Measurements from ENCODE around the gene PAX7.

PAX7 gene

DNA sequence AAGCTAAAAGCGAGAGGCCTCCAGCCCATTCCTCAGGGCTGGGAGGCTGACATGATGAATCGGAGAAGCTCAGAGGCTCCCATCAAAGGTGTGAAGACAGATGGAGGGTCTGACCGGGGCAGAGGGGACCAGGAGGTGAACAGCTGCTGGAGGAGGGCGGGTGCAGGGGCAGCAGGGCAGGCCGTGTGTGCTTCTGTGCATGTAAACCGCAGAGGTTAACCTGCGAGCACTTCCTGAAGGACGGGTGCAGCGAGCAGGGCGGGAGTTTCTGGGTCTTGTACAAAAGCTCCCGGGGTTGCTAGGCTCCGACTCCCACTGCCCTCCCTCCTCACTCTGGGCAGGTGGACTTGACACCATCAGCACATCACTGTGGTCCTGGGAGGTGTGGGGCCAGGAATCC lies 75.2 kb downstream of the PAX7 start:
- no peak for TF ChIP-seq GATA1 (IDR thresholded peaks at IDR 0.05; ENCODE audit: low read depth, low read length)
- no peak for TF ChIP-seq POLR2A (IDR thresholded peaks at IDR 0.05; ENCODE audit: low read length)
- no peak for DNase-seq

DNA sequence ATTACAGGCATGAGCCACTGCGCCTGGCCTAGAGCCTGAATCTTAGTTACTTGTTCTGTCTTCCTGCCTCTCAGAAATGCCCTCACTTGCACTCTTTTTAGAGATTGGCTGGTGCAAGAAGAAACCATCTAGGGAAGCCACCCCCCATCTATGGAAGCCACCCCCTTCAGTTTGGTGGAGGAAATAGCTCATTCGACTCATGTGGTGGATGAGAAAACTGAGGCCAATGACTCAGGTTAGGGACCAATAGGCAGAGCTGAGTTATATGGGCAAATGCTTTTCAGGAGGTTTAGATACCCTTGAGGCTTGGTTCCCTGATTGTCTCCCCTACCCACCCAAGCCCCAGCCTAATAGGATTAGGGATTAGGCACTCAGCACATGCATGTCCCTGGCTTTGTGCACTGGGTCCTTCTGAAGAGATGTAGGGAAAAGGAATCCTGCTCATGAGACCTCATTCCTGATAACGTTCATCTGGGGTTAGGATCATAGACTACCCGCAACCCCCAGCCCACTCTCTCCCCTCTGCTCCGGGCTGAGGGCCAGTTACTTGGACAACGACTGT lies 77.1 kb downstream of the PAX7 start:
- no peak for DNase-seq
- TF ChIP-seq POLR2A (IDR thresholded peaks at IDR 0.05; ENCODE audit: low read length) (no peak), GATA1 (IDR thresholded peaks at IDR 0.05; ENCODE audit: low read depth, low read length) (no peak)

DNA sequence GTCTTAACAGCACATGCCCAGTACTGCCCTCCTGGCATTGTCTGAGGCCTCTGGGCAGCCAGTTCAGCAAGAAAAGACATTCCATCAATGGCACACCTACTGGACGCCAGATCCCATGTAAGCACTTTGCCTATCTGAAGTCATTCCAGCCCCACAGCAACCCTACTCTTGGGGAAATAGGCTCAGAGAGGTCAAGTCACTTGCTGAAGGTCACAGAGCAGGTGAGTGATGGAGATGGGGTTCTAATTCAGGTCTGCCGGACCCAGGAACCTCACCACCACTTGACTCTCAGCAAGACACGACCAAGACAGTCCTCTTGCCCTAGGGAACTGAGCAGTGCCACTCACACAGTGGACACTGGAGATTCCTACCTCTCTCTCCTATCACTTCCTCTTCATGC lies 79.4 kb downstream of the PAX7 start:
- TF ChIP-seq POLR2A (IDR thresholded peaks at IDR 0.05; ENCODE audit: low read length) (no peak), GATA1 (IDR thresholded peaks at IDR 0.05; ENCODE audit: low read depth, low read length) (no peak)
- no peak for DNase-seq

DNA sequence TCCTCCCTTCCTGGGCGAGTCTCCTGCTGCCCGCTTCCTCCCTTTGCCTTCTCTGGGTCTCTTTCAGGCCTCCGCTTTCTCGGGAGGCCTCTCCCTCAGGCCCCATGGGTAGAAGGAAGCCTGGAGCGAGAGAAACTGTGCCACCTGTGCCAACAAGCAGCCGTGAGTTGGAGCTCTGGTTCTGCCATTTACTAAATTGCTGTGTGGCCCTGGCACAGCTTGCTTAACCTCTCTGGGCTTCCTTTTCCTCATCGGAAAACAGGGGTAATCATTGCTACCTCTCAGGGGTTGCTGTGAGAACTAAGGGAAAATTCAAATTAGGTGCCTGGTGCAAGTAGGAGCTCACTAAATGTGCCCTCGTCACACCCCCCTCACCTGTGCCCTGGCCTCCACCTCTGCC lies 80.4 kb downstream of the PAX7 start:
- no peak for DNase-seq
- no peak for TF ChIP-seq GATA1 (IDR thresholded peaks at IDR 0.05; ENCODE audit: low read depth, low read length)
- TF ChIP-seq POLR2A (IDR thresholded peaks at IDR 0.05; ENCODE audit: low read length): no peak

DNA sequence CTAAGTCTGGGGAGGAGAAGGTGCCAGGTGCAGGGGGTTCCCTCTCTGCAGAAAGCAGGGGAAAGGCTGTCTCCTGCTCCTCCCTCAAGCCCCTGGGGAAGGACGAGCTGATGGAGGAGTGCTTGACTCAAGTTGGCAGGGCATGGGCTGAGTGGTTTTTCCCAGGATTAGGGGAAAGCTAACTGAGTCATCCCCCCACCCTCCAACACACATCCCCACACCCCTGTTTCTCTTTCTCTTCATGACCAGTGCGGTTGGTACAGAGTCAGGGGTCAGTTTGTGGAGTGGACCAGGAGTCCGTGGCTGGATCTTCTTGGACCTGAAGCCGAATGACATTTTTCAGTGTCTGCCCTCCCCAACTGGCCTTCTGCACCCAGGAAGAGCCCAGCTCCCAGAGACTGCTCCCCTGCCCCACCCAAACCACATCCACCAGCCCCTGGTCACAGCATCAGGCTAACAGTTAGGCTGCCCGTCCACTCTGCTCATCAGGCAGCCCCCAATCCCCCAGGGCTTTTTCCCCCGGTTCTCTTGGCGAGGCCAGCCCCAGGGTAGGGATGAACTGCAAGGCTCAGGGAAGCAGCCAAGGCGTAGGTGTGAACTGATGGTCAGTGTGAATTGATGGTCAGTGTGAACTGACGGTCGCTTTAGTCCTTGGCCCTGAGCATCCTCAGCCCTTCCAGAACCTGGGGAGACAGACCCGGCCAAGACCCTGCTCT lies 81.0 kb downstream of the PAX7 start:
- TF ChIP-seq POLR2A (IDR thresholded peaks at IDR 0.05; ENCODE audit: low read length) (no peak), GATA1 (IDR thresholded peaks at IDR 0.05; ENCODE audit: low read depth, low read length) (no peak)
- no peak for DNase-seq

DNA sequence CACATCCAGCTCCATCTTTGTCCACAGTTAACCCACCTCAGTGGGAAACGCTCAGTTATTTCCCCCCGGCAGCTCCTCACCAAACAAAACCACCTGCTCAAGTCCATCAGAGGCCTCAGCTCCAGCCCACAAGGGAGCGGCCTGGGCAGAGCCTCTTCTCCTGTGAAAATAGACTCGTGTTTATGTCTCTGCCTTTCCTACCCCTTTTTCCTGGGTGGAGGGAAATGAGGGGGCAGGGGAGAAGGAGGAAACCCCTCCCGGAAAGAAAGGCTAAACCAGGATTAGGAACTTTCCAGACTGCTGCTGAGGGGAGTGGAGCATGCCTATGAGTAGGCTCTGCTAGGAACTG lies 81.6 kb downstream of the PAX7 start:
- no peak for DNase-seq
- no peak for TF ChIP-seq POLR2A (IDR thresholded peaks at IDR 0.05; ENCODE audit: low read length)
- TF ChIP-seq GATA1 (IDR thresholded peaks at IDR 0.05; ENCODE audit: low read depth, low read length): no peak

DNA sequence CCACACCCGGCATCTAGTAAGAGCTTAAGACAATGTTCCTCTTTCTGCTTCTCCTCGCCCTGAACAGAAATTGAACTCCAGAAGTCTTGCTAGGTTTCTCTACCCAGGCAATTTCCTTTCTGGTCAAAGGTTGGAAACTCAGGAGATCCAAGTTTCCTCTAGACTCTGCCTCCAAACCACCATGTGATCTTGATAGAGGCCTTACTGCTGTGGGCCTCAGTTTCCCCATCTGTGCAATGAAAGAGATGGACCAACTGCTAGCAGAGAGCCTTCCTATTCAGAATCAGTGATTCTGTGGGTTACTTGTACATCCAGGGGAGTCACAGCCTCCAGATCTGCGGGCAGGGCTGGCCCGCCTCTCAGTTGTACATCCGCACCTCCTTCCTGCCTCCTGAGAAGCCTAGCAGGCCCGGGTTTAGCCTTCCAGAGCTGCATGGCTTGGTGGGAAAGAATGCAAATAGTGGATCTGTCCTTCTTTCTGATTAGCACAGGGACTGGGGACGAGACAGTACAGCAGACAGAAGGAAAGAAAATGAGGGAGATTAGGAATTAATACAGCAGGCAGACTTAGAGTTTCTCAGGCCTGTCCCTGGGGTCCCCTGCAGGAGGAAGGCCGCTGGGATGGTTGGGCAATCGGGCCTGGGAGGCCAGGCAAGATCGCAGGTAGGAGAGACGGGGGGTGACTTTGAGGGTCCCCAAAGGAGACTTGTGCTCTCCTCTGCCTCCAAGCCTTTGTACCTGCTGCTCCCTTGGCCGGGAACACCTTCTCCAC lies 83.9 kb downstream of the PAX7 start:
- TF ChIP-seq POLR2A (IDR thresholded peaks at IDR 0.05; ENCODE audit: low read length) (no peak), GATA1 (IDR thresholded peaks at IDR 0.05; ENCODE audit: low read depth, low read length) (no peak)
- DNase-seq: no peak

DNA sequence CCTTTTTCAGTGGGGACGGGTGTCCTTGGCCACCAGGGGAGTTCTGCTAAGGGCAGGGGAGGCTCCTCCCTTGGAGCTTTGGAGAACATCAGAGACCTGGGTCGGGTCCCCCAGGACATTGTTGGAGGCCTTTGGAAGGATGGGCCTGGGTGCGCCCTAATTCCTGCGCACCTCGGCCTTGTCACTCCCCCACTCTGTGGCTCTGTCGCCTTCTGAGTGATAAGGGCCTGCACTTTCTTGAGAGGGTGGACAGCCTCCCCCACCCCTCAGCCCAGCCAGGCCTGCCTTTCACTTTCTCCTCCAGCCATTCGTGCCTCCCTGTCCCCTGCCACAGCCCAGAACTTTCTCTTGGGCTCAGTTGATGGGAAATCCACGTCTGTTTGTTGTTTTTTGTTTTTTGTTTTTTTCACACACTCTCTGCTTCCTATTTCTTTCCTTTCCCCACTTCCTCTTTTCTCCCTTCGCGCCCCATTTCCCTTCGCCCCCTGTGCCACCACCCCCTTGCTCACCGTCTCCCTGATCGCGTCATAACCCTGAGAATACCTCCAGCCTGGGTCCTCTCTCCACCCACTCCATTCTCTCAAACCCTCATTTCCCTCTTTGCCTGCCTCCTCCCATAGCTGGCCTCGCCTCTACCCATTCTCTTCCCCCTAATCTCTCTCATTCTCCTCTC lies 85.6 kb downstream of the PAX7 start:
- TF ChIP-seq GATA1 (IDR thresholded peaks at IDR 0.05; ENCODE audit: low read depth, low read length) (no peak), POLR2A (IDR thresholded peaks at IDR 0.05; ENCODE audit: low read length) (no peak)
- no peak for DNase-seq

DNA sequence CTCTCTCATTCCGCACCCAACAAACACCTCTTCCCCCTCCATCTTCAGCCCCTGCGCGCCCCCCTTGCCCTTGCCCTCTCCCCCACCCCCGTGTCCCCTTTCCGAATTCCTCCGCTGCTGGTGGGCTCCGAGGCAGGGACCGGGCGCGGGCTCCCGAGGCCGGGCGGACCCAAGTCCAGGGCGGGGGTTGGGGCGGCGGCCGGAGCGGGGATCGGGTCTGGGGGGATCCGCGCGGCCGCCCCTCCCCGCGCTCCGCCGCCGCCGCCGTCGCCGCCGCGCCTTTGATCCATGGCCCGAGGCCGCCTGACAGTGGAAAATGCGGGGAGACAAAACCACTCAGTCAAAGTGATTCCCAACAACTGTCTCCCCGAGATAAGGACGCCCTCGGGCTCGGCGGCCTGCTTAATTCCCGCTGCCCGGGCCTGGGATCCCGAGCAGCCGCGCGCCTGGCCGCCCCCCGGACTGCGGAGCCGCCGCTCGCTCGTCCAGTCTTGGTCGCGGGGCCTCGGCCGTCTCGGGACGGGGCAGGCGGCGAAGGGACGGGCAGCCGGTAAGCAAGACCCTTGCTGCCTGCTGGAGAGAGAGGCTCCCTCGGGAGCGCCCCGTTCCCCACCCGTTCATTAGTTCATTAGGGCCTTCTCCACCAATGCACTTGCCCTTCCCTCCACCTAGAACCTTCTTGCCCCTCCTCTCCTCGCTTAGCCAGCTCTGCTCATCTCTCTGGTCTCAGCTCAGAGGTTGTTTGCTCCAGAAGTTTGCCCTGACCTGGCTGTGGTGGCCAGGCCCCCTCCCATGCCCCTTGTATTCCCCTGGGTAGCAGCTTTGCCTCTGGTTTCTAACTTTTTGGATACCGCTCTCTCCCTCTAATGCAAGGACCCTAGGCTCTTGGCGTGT lies 86.4 kb downstream of the PAX7 start:
- DNase-seq: no peak
- no peak for TF ChIP-seq POLR2A (IDR thresholded peaks at IDR 0.05; ENCODE audit: low read length)
- no peak for TF ChIP-seq GATA1 (IDR thresholded peaks at IDR 0.05; ENCODE audit: low read depth, low read length)

DNA sequence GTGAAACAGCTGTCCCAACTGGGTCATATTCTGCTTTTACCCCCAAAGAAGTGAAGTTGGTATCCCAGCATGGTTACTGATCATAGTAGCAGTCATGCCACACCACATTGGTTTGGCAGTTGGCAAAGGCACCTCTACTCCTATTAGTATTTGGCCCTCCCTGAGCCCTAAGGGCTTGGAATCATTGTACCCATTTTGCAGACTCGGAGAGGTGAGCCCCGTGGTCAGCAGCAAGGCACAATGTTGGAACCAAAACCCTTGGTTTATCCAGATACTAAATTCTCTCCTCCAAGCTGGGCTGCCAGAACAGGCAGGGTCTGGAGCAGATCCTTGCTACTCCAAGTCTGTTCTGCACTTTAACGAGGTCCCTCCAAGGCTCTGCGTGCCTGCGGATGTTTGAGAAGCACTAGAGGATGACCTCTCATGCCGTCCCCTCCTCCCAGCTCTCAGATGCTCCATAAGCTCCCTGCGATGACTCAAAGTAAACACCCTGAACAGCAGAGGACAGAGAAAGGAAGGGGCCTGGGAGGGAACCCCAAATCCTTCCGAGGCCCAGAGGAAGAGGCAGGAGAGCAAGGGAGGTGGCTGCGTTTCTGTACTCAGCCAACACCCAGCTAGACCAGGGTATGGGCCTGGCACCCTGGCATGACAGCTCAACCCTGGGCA lies 89.3 kb downstream of the PAX7 start:
- DNase-seq: no peak
- TF ChIP-seq GATA1 (IDR thresholded peaks at IDR 0.05; ENCODE audit: low read depth, low read length) (no peak), POLR2A (IDR thresholded peaks at IDR 0.05; ENCODE audit: low read length) (no peak)

DNA sequence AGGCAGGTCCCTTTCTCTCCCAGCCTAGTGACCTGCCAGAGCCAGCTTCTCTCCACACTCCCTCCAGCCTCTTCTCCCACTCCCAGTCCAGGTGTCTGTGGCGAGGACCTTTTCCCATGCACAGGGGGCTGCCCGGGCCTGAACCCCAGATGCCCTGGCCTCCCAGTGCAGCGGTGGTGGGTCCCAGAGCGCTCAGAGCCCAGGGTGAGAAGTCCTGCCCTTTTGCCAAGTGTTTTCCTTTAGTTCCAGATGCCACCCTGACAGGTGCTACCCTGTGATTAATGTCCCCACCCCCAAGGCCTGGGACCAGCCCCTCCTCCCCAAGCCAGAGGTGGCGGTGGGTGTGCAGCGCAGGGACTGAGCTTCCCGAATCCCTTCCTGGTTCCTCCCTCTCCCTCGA lies 90.4 kb downstream of the PAX7 start:
- no peak for DNase-seq
- no peak for TF ChIP-seq GATA1 (IDR thresholded peaks at IDR 0.05; ENCODE audit: low read depth, low read length)
- no peak for TF ChIP-seq POLR2A (IDR thresholded peaks at IDR 0.05; ENCODE audit: low read length)

DNA sequence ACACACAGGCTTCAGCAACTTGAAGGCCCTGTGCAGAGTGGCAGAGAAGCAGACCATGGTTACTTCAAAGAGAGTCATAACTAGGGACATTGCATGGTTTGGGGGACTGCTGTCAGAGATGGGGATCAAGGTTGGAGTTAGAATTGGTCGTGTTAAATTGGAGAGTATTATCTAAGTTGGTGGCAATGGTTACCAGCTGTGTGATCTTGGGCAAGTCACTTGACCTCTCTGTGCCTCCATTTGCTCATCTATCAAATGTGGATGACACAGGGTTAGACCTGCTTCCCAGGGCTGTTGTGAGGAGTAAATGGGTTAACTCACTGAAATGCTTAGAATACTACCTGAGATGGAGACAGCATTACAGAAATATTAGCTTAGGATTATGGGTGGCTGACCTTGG lies 91.1 kb downstream of the PAX7 start:
- DNase-seq: no peak
- TF ChIP-seq POLR2A (IDR thresholded peaks at IDR 0.05; ENCODE audit: low read length) (no peak), GATA1 (IDR thresholded peaks at IDR 0.05; ENCODE audit: low read depth, low read length) (no peak)

DNA sequence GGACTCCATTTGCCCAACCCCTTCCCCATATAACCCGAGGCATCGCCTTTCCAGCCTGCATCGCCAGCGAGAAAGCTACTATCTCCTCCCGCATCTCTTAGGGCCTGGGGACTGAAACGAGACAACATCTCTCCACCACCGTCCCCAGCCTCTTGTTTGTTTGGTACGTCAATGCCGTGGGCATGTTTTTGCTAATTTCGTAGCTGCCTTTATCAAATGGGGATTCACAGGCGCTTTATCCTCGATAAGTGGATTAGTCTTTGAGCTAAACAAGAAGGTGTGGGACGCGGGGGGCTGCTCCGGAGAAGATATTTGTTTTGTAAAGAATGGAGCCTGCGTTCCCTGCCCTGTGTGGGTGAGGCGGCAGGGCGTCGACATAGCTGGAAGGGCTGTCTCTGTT lies 91.6 kb downstream of the PAX7 start:
- TF ChIP-seq GATA1 (IDR thresholded peaks at IDR 0.05; ENCODE audit: low read depth, low read length): no peak
- TF ChIP-seq POLR2A (IDR thresholded peaks at IDR 0.05; ENCODE audit: low read length): no peak
- DNase-seq: no peak

All from erythroblast (primary cell).